GM10248 (cell line): ENCODE results near the gene FOXA1.

ENCODE experiments used
- CTCF ChIA-PET: fragments of 300-600 bp; sonication (Branson Sonifier 250); formaldehyde crosslinking; extraction: SDS; loops from one replicate; lab custom pipeline; 2021; ENCODE audit warnings: antibody characterized with exemption; lab: Yijun Ruan, JAX
- POLR2A ChIA-PET: fragments of 350-650 bp; sonication (Branson Sonifier 250); formaldehyde crosslinking; extraction: SDS; loops from one replicate; lab custom pipeline; 2020; ENCODE audit warnings: antibody characterized with exemption; lab: Yijun Ruan, JAX
- DNase-seq: peaks from one replicate; pipeline ENCODE4 v3.0.0; 2012; ENCODE audit errors: extremely low spot score
- CTCF ChIP-seq: IDR thresholded peaks from 2 replicates; pipeline ENCODE4 v1.5.1; 2012; ENCODE audit warnings: mild to moderate bottlenecking, low read depth; ENCODE audit errors: extremely low read depth, missing control alignments, control extremely low read depth

The FOXA1 gene

GRCh38 chr14:37591311-37591940, 3.6 kb downstream of the FOXA1 start:
- ChIA-PET POLR2A (no interaction called here), CTCF (no interaction called here)
- no peak for TF ChIP-seq CTCF
- no peak for DNase-seq

GRCh38 chr14:37590428-37591139, 4.5 kb downstream of the FOXA1 start:
- DNase-seq, result no peak
- no peak for TF ChIP-seq CTCF
- CTCF ChIA-PET, result no interaction called here
- POLR2A ChIA-PET, result no interaction called here

GRCh38 chr14:37589715-37590427, 5.2 kb downstream of the FOXA1 start:
- POLR2A ChIA-PET, result no interaction called here
- CTCF ChIA-PET, result no interaction called here
- TF ChIP-seq CTCF, result no peak
- DNase-seq, result no peak

- POLR2A ChIA-PET, result no interaction called here
- no peak for DNase-seq
- TF ChIP-seq CTCF, result no peak
- CTCF ChIA-PET, result no interaction called here
Measured at GRCh38 chr14:37588956-37589714, 5.9 kb downstream of the FOXA1 start.

- DNase-seq, result no peak
- ChIA-PET POLR2A (no interaction called here), CTCF (no interaction called here)
- no peak for TF ChIP-seq CTCF
Measured at GRCh38 chr14:37588667-37588955, 6.4 kb downstream of the FOXA1 start.

GRCh38 chr14:37587881-37588666, 7.0 kb downstream of the FOXA1 start:
- ChIA-PET CTCF (no interaction called here), POLR2A (no interaction called here)
- no peak for DNase-seq
- TF ChIP-seq CTCF, result no peak
